GM21786 (cell line): ENCODE measurements around the gene LRRC56.
A peak's percentile ranks its signal among the peaks of the same experiment; 100 is the strongest.
"Not testable (repeated sequence)": the region's sequence is repeated elsewhere in the genome, so short reads cannot be mapped to it uniquely, and the experiment has no call there.

Experiments
- ATAC-seq: cut with Tn5 transposase; IDR thresholded peaks from one replicate; pipeline ENCODE4 v1.9.1; 2021; ENCODE audit not compliant: unreplicated experiment

The LRRC56 gene

DNA sequence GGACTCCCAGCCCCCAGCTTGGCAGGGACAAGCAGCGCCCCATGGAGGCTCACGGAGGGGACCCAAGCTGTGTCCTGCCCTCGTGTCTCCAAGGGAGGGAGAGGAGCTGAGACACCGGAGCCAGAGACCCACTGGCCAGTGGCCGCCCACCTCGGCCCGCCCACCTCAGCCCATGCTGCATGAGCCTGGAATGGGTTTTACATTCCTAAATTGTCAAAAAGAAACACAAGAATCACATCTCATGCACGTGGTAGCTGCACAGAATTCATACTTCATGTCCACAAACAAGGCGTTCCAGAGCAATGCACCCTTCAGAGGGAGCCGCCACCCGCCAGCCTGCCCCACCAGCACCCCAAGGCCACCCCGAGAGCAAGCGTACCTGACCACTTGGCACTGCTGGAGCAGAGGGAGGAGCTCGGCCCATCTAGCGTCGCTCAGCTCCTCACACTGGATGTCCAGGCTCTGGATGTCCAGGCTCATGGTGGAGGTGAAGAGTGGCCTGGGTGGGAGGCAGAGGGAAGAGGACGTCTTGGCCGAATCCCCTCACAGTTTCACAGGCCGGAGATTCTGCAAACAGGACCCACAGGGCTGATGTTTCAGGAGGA lies 35.5 kb upstream of the LRRC56 start:
- no peak for ATAC-seq

DNA sequence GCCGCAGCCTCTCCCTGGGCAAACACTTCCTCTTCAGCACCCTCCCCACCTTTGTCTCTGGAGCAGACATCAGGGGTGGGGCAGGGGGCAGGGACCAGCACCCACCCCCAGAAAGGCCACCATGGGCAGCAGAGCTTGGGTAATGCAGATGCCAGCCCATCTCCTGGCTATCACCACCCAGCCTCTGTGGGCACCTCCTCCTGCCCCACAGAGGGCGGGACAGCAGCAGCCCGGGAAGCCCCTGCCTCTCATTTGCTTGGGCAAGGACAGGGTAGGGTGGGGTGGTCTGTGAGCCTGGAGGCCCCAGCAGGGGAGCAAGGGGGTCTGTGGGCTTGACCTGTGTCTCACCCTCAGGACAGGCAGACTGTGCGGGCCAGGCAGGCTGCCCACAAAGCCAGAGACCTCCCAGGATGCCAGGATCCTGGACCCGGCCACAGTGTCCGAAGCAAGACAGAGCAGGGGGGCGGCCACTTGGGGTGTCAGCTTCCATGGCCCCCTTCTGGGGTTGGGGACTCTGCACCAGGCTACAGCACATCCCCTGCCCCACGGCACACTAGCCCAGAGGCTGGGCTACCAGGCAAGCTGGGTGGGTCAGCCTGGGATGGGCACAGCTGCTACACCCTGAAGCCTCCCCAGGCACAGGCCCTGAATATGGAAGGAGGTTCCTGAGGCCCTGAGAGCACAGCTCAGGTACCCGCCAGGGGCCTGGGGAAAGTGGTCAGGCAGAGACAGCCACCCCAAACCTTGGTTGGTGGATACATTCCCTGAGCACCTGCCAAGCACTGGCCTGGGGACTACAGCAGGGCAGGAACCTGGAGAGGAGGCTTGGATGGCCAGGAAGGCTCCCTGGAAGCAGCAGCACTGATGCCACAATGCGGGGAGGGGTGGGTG lies 34.8 kb upstream of the LRRC56 start:
- ATAC-seq = no peak

DNA sequence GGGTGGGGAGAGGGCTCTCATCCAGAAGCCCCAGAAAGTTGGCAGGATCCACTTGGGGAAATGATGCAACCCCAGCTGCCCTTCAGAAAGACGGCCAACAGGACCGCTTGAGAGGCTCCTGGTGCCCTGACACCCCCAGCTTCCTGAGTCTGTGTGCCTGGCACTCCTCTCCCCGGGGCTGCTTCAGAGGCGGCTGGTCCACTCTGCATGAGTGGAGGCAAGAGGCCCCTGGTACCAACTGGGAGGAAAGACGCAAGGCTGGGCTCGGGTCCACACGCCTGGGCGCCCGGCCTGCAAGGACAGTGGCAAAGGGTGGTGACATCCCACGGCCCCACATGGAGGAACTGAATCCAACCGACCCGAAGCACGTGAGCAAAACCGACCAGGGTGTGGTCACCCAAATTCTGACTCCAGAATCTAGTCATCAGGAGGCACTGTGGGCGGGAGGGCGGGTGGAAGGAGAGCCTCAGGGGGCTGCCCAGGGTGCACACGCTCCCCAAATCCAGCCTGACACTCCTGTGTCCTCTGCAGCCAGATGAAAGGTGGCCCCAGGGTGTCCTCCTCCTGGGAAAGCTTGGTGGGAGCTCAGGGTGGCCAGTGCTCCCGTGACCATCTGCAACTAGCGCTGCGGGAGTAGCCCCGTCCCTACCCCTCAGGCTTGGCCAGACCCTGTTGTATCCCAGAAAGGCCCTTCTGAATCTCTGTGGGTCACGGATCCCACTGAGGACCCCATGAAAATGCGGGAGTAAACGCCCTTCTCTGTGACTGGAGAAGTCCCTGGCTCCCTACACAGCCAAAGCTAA lies 33.9 kb upstream of the LRRC56 start:
- ATAC-seq = no peak

DNA sequence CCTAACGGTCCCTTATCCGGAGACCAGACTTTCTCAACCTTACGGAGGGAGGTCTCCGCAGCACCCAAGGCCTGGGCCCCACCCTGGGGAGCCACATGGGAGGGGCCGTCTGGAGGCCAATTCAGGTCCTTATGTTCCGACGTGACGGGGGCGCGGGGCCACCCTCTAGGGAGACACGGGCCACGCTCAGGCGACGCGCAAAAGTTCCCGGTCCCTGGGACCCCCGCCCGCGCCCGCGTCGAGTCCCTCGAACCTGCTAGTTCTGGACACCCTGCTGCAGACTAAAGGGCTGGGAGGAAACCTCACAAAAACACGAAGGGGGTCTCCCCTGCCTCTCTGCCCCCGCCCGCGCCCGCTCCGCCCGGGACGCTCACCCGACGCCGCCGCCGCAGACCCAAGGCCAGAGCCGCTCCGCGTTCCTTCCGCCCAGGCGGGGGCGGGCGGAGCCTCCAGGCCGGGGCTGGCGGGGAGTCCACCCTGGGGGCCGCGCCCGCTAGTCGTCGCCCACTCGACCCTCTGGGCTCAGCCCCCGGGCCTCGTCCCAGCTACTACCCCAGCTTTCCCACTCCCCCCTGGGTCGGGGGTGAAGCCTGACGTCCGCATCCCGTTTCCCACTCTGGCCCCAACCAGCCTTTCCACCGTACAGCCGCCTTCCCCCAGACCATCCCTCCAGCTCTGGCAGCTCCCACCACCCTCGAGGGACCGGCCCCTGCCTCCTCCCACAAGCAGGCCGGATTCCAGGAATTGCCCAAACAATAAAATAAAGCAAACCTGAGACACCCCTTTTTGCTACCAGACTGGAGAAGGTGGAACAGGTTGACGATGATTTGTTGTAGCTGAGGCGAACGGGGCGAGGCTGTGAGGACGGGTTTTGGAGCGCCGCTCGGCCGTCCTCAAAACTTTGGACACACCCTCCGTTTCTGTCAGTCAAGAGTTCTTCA lies 33.0 kb upstream of the LRRC56 start:
- ATAC-seq = no peak

DNA sequence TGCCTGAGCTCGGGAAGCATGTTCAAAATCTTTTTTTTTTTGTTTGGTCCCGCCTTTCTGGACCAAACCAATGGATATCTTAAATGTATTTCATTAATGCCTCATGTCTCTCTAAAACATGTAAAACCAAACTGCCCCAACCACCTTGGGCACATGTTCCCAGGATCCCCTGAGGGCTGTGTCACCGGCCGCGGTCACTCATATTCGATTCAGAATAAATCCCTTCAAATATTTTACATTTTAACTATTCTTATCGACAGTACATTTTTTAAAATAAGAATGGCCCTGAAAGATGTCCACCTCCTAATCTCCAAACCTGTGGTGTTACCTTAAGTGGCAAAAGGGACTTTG lies 32.4 kb upstream of the LRRC56 start:
- ATAC-seq = no peak

DNA sequence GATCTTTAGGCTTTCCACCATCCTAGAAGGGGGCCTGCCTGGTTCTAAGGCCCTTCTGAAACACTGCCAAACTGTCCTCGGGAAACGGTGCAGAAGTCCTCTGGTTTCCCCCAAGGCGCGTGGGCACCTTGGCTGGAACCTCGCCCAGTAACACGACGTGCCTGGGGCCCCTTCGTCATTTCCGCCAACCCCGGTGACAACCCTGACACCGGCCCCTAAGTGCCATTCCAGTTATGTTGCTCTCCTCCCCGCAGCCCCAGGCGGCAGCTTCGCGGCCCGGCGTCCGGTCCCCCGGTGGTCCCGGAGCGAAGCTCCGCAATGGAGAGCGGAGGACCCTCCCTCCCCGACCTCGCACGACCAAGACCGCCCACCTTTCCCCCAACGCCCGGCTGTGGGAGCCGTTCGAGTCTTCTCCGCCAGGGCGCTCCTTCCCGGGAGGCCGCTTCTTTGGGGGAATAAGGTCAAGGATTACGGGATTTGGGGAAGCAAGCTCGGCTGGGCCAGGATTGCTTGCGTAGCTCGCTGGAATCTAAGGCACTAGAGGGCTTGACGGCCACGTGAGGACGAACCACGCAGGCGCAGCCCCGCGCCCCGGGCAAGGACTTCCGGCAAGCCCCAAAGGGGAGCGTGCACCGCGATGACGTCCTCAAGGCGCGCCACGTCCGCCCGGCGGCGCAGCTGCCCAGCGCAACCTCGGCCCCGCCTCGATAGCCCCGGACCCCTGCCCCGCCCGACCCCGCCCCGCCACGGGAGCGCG lies 30.9 kb upstream of the LRRC56 start:
- peak; percentile 61 for ATAC-seq

DNA sequence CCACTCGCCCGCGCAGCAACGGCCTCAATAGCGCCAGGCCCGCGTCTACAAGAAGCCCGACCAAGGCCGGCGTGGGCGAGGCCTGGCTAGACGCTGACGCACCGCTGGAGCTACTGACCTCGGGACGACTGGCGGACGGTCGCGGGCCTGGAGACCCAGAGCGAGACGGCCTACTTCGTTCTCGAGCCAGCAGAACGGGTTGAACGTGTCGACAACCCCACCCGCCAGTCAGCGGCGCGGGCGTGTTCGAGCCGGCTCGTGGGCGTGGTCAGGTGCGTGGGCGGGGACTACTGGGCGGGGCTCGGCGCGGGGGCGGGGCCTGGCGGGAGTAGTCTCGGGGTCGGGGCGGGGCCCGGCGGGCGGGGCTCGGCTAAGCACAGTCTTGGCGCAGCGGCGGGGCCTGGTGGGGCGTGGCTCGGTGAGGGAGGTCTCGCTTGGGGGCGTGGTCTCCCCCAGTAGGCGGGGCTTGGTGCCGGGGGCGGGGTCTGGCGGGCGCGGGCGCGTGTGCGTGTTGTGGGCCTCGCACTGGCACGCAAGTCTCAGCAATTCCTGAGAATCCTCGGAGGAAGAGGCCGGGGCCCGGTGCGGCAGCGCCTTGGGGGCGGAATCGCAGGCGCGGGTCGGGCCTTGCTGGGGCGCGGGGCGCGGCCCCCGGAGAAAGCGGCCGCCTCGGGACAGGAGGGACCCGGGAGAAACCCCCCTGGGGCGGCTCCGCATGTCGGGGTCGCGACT lies 30.2 kb upstream of the LRRC56 start, which contains the start of gene RNH1:
Gene RNH1, minus strand, starts transcription at position 248 of the 732 bp plus-strand sequence. CDS start 5,080 bp downstream, outside the sequence.
- ATAC-seq = peak; percentile 39

DNA sequence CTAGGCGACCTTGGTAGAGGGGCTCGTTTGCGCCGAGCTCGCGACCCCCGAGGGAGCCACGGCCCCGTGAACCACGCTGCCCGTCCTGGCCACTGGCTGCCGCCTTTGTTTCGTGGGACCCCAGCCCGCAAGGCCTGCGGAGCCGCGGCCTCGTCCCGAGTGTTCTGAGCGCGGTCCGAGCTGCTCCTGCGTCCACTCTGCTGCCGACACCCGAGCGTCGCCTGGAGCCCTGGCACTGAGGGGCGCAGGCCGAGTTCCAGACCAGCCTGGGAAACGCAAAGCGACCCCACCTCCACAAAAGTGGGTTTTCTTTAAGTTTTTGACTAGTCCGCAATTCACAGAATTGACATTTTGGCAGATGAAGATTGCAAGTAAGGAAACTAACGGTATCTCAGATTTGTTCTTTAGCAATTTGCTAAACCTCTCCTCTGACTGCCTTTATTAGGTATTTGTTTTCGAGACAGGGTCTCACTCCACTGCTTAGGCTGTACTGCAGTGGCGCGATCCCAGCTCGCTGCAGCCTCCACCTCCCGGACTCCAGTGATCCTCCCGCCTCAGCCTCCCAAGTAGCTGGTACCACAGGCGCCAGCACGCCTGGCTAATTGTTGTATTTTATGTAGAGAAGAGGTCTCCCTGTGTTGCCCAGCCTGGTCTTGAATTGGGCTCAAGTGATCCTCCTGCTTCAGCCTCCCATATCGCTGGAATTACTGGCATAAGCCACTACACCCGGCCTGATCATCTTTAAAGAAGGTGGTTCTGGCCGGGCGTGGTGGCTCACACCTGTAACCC lies 29.4 kb upstream of the LRRC56 start:
- no peak for ATAC-seq

DNA sequence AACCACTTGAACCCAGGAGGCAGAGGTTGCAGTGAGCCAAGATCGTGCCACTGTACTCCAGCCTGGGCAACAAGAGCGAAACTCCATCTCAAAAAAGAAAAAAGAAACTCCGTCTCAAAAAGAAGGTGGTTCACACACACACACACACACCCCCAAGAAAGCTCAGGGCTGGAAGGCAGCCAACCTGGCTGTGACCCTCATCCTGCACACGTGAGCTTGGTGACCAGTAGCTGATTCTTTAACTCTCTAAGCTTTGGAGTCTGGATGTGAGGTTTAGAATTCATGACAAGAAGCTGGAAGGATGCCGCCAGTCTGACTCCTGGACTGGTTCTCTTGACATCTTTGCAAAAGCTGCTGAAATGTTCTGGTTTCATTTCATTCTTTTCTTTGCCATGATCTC lies 28.4 kb upstream of the LRRC56 start:
- ATAC-seq = no peak

DNA sequence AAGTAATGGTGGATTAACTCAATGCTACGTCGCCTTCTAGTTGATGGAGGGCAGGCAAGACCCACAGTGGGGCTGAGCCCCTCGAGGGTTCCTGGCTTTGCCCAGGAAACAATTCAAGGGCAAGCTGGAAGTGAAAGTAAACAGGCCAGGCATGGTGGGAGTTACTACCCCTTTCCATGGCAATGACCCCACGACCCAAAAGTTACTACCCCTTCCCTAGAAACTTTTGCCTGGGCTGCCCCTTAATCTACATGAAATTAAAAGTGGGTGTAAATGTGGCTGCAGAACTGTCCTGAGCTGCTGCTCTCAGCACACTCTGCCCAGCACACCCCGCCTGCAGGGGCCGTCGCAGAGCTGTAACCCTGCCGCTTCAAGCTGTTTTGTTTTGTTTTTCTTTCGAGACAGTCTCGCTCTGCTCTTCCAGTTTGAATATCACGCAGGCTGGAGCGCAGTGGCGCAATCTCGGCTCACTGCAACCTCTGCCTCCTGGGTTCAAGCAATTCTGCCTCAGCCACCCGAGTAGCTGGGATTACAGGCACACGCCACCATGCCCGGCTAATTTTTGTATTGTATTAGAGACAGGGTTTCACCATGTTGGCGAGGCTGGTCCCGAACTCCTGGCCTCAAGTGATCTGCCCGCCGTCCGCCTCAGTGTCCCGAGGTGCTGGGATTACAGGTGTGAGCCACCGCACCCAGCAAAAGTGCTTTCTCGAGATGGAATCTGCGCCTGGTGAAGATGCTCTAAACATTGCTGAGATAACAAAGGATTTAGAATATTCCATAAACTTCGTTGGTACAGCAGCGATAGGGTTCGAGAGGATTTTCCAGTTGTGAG lies 24.3 kb upstream of the LRRC56 start:
- no peak for ATAC-seq

DNA sequence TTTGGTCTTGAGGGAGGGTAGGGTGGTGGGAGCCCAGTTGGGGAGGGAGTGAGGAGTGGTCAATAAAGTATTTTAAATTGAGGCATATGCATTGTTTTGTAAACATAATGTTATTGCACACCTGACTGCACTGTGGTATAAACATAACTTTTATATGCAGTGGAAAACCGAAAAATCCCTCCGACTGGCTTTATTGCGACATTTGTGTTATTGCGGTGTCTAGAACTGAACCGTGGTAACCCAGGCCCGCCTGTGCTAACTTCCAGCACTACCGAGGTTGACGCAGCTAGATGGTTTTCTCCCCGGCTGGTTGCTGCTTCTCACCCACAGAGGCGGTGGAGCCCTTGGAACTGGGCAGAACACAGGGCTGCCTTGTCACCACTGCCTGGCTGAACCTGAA lies 22.7 kb upstream of the LRRC56 start:
- ATAC-seq = no peak

DNA sequence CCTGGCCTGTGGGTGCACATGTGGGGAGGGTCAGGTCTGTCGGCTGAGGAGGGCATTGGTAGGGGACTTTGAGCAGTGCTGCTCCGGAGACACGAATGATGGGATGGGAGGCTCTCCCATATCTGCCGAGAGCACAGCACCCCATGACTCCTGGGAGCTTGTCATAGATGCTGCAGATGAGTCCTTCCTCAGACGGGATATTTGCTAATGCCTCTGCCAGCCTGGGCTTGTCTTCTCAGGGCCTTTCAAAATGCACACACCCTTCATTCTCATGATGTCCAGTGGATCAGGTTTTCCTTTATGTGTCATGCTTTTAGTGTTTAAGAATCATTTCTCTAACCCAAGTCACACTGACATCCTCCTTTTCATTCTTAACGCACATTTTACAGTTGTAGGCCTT lies 22.2 kb upstream of the LRRC56 start:
- no peak for ATAC-seq

DNA sequence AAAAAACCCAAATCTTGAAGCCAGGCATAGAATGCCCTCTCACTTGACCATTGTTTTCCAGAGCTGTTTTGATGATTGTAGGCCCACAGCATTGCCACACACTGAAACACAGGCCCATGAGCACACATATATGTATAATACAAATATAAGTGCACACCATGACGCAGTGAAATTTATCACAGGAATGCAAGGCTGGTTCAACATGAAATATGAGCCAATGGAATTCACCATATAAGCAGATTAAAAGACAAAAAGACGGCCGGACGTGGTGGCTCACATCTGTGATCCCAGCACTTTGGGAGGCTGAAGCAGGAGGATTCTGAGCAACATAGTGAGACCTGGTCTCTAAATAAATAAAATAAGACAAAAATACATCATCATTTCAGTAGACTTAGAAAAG lies 20.9 kb upstream of the LRRC56 start:
- no peak for ATAC-seq

DNA sequence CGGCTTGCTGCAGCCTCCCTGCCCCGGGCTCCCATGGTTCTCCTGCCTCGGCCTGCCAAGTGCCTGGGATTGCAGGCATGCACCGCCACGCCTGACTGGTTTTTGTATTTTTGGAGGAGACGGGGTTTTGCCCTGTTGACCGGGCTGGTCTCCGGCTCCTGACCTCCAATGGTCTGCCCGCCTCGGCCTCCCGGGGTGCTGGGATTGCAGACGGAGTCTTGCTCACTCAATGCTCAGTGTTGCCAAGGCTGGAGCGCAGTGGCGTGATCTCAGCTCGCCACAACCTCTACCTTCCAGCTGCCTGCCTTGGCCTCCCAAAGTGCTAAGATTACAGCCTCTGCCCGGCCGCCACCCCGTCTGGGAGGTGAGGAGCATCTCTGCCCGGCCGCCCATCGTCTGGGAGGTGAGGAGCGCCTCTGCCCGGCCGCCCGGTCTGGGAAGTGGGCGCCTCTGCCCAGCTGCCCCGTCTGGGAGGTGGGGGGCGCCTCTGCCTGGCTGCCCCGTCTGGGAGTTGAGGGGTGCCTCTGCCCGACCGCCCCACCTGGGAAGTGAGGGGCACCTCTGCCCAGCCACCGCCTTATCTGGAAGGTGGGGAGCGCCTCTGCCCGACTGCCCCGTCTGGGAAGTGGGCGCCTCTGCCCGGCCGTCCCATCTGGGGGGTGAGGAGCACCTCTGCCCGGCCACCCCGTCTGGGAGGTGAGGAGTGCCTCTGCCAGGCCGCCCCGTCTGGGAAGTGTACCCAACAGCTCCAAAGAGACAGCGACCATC lies 20.2 kb upstream of the LRRC56 start:
- not testable (repeated sequence) for ATAC-seq

DNA sequence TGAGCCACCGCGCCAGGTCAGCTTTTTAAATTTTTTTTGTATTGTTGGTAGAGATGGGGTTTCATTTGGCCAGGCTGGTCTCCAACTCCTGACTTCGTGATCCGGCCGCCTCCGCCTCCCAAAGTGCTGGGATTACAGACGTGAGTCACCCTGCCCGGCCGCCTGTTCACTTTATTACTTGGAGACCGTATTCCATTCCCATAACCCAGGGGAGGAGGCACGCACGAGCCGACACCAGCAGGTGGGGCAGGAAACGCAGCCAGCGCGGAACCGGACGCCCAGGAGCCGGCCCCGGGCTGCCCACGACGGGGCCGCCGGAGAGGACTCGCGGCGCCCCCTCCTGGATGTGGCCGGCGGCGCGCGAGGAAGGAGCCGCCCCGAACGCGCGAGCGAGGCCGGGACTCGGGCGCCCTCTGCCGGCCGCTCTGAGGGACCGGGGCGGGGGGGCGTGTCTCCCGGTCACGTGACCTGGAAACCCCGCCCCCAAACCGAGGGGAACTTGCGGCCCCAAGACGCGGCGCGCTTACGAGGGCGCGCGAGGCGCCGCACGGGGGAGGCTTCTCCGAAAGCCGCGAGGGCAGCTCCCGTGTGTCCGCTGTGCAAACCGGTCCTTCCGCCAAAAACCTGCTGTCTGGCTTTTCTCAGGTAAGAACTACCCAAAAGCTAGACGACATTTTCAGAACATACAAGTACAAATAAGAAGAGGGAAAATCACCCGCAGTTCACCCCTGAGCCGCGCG lies 18.7 kb upstream of the LRRC56 start:
- peak; percentile 42 for ATAC-seq
